GM23248 (cell line): Measurements from ENCODE around the gene ACAA2.

Source experiments
- EZH2 ChIP-seq: fragments of 200-600 bp; sonication (generic); IDR thresholded peaks from 2 replicates; pipeline ENCODE4 v1.6.1; 2018; ENCODE audit warnings: antibody characterized with exemption, mild to moderate bottlenecking; ENCODE audit not compliant: insufficient read depth, poor library complexity, severe bottlenecking
- EZH2phosphoT487 ChIP-seq: fragments of 200-600 bp; sonication (generic); IDR thresholded peaks from 2 replicates; pipeline ENCODE4 v1.6.1; 2018; ENCODE audit warnings: antibody characterized with exemption, moderate library complexity, mild to moderate bottlenecking, low read depth; ENCODE audit not compliant: insufficient read depth

- TF ChIP-seq EZH2phosphoT487 (no peak), EZH2 (no peak)
These were observed 57.8 kb downstream of the ACAA2 start for GRCh38 chr18:49755489-49755888.
